Spleen (tissue), 7 donors: ENCODE results near the gene MAP4K4.

Experiments
- CTCF ChIP-seq, 11 experiments: fragments of 200-600 bp in 7 of 11; fragments of 450-650 bp in 4 of 11; sonication (generic) in 4 of 11; IDR thresholded peaks in 8 of 11; conservative IDR thresholded peaks in 3 of 11; 1 replicate in 7 of 11; 2 replicates in 4 of 11; pipeline versions ENCODE4 v1.4.0 to v1.8.0; 2016 to 2021; ENCODE audit warnings: antibody characterized with exemption in 11 of 11, inconsistent platforms in 4 of 11, mild to moderate bottlenecking in 1 of 11
- POLR2A ChIP-seq, 3 donors: fragments of 450-650 bp; IDR thresholded peaks; one replicate each; pipeline ENCODE4 v1.5.1; 2017; ENCODE audit warnings: antibody characterized with exemption in 3 of 3, mild to moderate bottlenecking in 1 of 3
- POLR2AphosphoS5 ChIP-seq, 3 donors: sonication (generic); formaldehyde crosslinking; IDR thresholded peaks; one replicate each; pipeline ENCODE4 v1.5.1; 2017; ENCODE audit warnings: antibody characterized with exemption in 3 of 3
- donor health status: DM: no; HTN: no; CAD: no; lungs with moderate emphysema.
- donor health status: DM: no; HTN: no; CAD: no.
- donor health status: DM: no; HTN: no; CAD: no.

- TF ChIP-seq CTCF (IDR thresholded peaks at IDR 0.05 in 8 of 11, conservative IDR thresholded peaks at IDR 0.05 in 3 of 11): no peak
- TF ChIP-seq POLR2A (IDR thresholded peaks at IDR 0.05): no peak
- TF ChIP-seq POLR2AphosphoS5 (IDR thresholded peaks at IDR 0.05): no peak
Observed at GRCh38 chr2:101803128-101803527, 105.6 kb downstream of the MAP4K4 start.
